ENCODE results near the gene ZFYVE28.

Gene ZFYVE28

GRCh38 chr4:2289311-2289954 is 129.0 kb downstream of the ZFYVE28 start:
- TF ChIP-seq, protein P1, sequence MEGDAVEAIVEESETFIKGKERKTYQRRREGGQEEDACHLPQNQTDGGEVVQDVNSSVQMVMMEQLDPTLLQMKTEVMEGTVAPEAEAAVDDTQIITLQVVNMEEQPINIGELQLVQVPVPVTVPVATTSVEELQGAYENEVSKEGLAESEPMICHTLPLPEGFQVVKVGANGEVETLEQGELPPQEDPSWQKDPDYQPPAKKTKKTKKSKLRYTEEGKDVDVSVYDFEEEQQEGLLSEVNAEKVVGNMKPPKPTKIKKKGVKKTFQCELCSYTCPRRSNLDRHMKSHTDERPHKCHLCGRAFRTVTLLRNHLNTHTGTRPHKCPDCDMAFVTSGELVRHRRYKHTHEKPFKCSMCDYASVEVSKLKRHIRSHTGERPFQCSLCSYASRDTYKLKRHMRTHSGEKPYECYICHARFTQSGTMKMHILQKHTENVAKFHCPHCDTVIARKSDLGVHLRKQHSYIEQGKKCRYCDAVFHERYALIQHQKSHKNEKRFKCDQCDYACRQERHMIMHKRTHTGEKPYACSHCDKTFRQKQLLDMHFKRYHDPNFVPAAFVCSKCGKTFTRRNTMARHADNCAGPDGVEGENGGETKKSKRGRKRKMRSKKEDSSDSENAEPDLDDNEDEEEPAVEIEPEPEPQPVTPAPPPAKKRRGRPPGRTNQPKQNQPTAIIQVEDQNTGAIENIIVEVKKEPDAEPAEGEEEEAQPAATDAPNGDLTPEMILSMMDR (IDR thresholded peaks at IDR 0.05; ENCODE audit: control insufficient read depth, extremely low read depth, insufficient read depth), result no peak
- no peak overlapping the region for H3K4me3 ChIP-seq (ENCODE audit: low read depth, low read length)
- no peak for DNase-seq (ENCODE audit: low read depth)

- no peak for DNase-seq (ENCODE audit: low read depth)
- H3K4me3 ChIP-seq (ENCODE audit: low read depth, low read length), result no peak overlapping the region
- TF ChIP-seq, protein P1 (IDR thresholded peaks at IDR 0.05; ENCODE audit: control insufficient read depth, extremely low read depth, insufficient read depth), result no peak
These were observed 130.3 kb downstream of the ZFYVE28 start for GRCh38 chr4:2288051-2288541.

DNA sequence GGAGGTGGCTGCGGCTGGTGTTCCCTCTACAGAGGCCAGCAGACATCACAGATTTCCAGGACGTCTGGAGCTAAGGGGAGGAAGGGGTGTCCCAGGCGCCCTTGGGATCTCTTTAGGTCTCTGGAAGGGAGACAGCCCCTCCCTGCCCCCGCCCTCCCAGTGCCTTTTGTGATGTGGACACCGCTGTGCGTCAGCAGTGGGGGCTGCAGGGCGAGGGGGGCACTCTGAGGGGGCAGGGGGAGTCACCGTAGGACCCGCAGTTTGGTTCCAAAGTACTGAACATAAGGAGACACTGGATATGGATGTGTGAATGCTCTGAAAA is 130.9 kb downstream of the ZFYVE28 start:
- TF ChIP-seq, protein P1 (IDR thresholded peaks at IDR 0.05; ENCODE audit: control insufficient read depth, extremely low read depth, insufficient read depth), result no peak
- DNase-seq (ENCODE audit: low read depth), result no peak
- H3K4me3 ChIP-seq (ENCODE audit: low read depth, low read length), result no peak overlapping the region

- peak; percentile 67 for DNase-seq (ENCODE audit: low read depth)
- TF ChIP-seq, protein P1 (IDR thresholded peaks at IDR 0.05; ENCODE audit: control insufficient read depth, extremely low read depth, insufficient read depth), result no peak
- no peak overlapping the region for H3K4me3 ChIP-seq (ENCODE audit: low read depth, low read length)
These were observed 131.4 kb downstream of the ZFYVE28 start for GRCh38 chr4:2286904-2287593.

DNA sequence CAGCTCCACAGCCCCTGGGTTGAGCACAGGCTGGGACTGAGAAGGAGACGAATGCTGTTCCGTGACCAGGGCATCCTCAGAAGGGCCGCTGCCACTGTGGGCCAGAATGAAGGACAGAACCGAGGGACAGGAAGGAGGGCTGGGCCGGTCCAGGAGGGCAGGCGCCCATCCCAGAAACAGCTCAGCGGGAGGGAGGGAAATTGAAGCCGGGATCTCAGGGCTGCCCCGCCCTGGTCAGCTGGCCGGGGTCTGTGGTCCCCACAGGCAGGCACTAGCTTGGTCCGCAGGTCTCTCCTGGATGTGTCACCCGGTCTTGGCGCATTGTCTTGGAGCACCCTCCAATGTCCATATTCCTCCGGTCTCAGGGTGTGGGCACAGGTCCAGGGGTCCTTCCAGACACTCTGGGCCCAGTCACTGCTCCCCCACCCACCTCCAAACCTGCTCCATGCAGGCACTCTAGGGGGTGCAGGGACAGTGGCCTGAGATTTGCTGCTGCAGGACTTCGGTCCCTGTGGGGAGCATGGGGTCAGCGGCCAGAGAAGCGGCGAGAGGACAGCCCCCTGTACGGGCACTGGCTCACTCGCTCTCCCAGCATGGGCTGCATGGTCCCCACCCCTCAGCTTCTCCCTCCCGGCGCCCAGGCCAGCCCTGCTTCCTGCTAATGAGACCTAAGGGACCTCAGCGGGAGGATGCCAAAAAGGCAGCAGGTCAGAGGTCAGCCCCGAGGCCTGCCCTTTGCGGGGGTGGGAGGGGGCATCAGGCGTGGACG is 132.6 kb downstream of the ZFYVE28 start:
- TF ChIP-seq, protein P1 (IDR thresholded peaks at IDR 0.05; ENCODE audit: control insufficient read depth, extremely low read depth, insufficient read depth), result no peak
- no peak for DNase-seq (ENCODE audit: low read depth)
- no peak overlapping the region for H3K4me3 ChIP-seq (ENCODE audit: low read depth, low read length)

DNA sequence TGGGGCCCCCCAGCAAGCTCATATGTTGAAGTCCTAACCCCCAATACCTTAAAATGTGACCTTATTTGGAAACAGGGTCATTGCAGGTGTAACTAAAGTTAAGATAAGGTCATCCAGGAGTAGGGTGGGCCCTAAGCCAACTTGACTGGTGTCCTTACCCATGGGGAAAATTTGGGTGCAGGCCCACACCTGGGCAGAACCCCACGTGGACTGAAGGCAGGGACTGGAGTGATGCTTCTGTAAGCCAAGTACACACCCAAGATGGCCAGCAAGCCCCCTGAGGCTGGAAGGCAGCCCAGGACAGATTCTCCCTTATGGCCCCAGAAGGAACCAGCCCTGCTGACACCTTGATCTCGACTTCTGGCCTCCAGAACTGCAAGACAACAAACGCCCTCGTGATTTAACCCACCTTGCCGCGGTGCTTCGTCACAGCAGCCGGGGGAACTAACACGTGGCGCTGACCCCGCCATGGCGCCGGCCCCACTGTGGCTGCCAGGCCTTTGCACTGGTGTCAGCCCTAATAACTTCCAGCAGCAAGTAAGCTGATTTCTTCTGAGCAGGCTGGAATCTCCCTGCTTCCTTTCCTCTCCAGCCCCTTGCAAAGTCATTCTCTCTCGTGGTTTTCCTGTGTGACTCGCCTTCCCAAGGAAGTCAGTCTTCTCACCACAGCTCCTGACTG is 133.4 kb downstream of the ZFYVE28 start:
- TF ChIP-seq, protein P1 (IDR thresholded peaks at IDR 0.05; ENCODE audit: control insufficient read depth, extremely low read depth, insufficient read depth), result no peak
- no peak for DNase-seq (ENCODE audit: low read depth)
- no peak overlapping the region for H3K4me3 ChIP-seq (ENCODE audit: low read depth, low read length)

All from LNCaP clone FGC (cell line).